Duodenal mucosa (tissue), 2 donors: ENCODE measurements around the gene TNFAIP1.

Source experiments
- H3K27ac ChIP-seq: one replicate; pipeline ENCODE4 v1.7.0; 2013; ENCODE audit warnings: low read depth, low read length
- H3K27me3 ChIP-seq, 2 donors: one replicate each; pipeline ENCODE4 v1.7.0; 2013; ENCODE audit warnings: low read length in 2 of 2, control low read depth in 1 of 2; ENCODE audit not compliant: insufficient read depth in 2 of 2, control insufficient read depth in 1 of 2
- H3K36me3 ChIP-seq, 2 donors: one replicate each; pipeline ENCODE4 v1.7.0; 2013; ENCODE audit warnings: low read length in 2 of 2, control low read depth in 1 of 2; ENCODE audit not compliant: insufficient read depth in 2 of 2, control insufficient read depth in 1 of 2
- H3K4me1 ChIP-seq, 2 donors: one replicate each; pipeline ENCODE4 v1.7.0; 2013; ENCODE audit warnings: low read length in 2 of 2, control low read depth in 1 of 2; ENCODE audit not compliant: insufficient read depth in 2 of 2, control insufficient read depth in 1 of 2
- H3K4me3 ChIP-seq, 2 donors: one replicate each; pipeline ENCODE4 v1.7.0; 2013; ENCODE audit warnings: low read length in 2 of 2, low read depth in 1 of 2
- H3K9ac ChIP-seq, 2 donors: one replicate each; pipeline ENCODE4 v1.7.0; 2013; ENCODE audit warnings: low read length in 2 of 2, low read depth in 1 of 2
- H3K9me3 ChIP-seq, 2 donors: one replicate each; pipeline ENCODE4 v1.7.0; 2013; ENCODE audit warnings: low read length in 2 of 2, control low read depth in 1 of 2; ENCODE audit not compliant: control insufficient read depth in 1 of 2

The TNFAIP1 gene

DNA sequence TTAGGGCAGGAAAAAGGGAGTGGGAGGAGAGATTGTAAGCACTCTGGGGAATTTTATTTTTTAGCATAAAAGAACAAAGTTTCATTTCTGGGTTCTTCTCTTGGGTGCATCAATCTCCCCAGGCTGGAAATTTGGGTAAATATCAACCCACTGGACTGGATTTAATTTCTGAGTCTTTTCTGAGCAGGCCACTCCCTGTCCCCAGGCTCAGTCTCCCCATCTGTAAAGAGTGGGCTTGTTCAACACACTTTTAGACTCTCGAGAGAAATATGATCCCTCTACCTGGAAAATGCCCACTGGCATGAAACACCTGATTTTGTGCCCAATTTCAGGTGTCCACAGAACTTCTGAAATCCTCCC is 35.2 kb downstream of the TNFAIP1 start:
- H3K4me3 ChIP-seq = peak overlapping the region in 1 of 2 donors; percentile 71
- H3K27me3 ChIP-seq = peaks cover 19 to 20% of the 10 kb centered on the region in 2 donors
- H3K9ac ChIP-seq = no peak overlapping the region
- no peak overlapping the region for H3K27ac ChIP-seq
- peaks cover 22 to 25% of the 10 kb centered on the region in 2 donors for H3K4me1 ChIP-seq
- H3K36me3 ChIP-seq = no peaks in the 10 kb centered on the region
- no peaks in the 10 kb centered on the region for H3K9me3 ChIP-seq

DNA sequence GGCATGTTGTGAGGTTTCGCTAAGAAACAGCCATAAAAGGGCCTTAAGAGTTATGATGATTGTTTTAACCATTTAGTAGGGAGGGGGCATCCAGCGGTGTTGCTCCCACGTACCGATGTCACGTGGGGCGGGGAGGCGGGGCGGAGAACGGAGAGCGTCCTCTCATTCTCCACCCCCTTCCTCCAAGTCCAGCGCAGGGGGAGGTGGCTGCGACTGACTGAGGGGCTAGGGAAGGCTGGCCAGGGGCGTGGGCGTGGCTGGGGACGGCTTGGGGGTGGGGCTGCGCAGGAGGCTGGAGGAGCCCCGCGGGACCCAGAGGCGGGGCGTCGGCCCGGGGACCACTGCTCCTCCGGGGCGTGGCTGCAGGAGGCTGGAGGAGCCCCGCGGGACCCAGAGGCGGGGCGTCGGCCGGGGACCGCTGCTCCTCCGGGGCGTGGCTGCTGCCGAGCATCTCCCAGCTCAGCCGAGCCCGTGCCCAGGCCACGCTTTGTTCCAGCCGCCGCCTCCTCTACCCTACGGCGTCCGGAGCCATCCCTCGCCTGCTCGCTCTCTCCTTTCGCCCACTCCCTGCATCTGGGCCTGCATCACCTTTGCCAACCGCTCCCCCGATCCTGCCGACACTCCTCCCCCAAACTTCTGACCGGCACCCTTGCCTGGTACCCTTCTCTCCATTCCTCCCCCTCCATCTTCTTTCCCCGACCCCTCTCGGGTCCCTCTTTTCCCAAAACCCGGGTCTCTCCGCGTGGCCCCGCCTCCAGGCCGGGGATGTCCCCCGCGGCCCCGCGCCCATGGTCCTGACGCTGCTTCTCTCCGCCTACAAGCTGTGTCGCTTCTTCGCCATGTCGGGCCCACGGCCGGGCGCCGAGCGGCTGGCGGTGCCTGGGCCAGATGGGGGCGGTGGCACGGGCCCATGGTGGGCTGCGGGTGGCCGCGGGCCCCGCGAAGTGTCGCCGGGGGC is 36.0 kb downstream of the TNFAIP1 start, which contains the start of gene SARM1:
SARM1 (plus strand) TSS at position 450 of the 958 bp plus-strand sequence; CDS start at position 789, 339 bp downstream.
- Histone ChIP-seq H3K4me1 (peaks cover 22 to 25% of the 10 kb centered on the region in 2 donors), H3K36me3 (no peaks in the 10 kb centered on the region), H3K4me3 (peak within 1 kb of the TSS; percentile 61 to 71), H3K27me3 (peaks cover 19 to 20% of the 10 kb centered on the region in 2 donors), H3K27ac (no peak within 1 kb of the TSS), H3K9me3 (no peaks in the 10 kb centered on the region), H3K9ac (peak within 1 kb of the TSS in 1 of 2 donors; percentile 38)

DNA sequence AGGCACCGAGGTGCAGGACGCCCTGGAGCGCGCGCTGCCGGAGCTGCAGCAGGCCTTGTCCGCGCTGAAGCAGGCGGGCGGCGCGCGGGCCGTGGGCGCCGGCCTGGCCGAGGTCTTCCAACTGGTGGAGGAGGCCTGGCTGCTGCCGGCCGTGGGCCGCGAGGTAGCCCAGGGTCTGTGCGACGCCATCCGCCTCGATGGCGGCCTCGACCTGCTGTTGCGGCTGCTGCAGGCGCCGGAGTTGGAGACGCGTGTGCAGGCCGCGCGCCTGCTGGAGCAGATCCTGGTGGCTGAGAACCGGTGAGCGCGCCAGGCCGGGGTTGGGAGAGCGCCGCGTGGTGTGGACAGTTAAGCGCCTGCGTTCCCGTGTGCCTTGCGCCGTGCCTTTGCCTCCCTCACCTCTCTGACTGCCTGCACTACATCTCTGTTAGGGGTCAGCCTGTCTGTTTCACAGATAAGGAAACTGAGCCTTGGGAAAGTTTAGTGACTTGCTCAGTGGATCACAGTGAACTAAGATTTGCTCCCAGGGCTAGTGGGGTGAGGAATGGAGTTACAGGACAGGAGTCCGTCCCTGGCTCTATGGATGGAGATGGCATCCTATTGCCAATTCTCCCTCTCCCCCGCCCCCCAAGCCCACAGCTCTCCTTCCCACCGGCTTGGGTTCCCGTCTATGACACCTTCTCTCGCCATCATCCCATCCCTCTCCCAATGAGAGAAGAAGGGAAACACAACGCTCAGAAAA is 36.8 kb downstream of the TNFAIP1 start:
- peaks cover 22 to 25% of the 10 kb centered on the region in 2 donors for H3K4me1 ChIP-seq
- H3K4me3 ChIP-seq = peak overlapping the region; percentile 61 to 71
- peaks cover 19 to 20% of the 10 kb centered on the region in 2 donors for H3K27me3 ChIP-seq
- no peaks in the 10 kb centered on the region for H3K9me3 ChIP-seq
- H3K9ac ChIP-seq = peak overlapping the region in 1 of 2 donors; percentile 25
- no peak overlapping the region for H3K27ac ChIP-seq
- no peaks in the 10 kb centered on the region for H3K36me3 ChIP-seq

DNA sequence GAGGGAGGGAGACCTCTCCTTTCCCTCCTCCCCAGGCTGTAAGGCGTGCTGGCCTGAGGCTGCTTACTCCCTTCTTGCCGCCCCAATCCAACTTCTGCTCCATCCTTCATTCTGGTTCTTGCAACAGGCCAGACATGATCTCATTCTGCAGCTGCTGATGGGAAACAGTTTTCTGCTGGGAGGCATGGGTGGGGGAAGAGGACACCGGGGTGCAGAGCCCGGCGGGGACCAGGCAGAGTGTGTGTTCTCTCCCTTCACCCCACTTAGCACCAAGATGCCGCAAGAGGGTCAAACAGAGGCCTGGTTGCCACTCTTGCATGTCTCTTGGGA is 37.3 kb downstream of the TNFAIP1 start:
- Histone ChIP-seq H3K27me3 (peaks cover 19 to 20% of the 10 kb centered on the region in 2 donors), H3K4me1 (peaks cover 22 to 25% of the 10 kb centered on the region in 2 donors), H3K9me3 (no peaks in the 10 kb centered on the region), H3K4me3 (peak overlapping the region in 1 of 2 donors; percentile 61), H3K36me3 (no peaks in the 10 kb centered on the region), H3K9ac (no peak overlapping the region), H3K27ac (no peak overlapping the region)

DNA sequence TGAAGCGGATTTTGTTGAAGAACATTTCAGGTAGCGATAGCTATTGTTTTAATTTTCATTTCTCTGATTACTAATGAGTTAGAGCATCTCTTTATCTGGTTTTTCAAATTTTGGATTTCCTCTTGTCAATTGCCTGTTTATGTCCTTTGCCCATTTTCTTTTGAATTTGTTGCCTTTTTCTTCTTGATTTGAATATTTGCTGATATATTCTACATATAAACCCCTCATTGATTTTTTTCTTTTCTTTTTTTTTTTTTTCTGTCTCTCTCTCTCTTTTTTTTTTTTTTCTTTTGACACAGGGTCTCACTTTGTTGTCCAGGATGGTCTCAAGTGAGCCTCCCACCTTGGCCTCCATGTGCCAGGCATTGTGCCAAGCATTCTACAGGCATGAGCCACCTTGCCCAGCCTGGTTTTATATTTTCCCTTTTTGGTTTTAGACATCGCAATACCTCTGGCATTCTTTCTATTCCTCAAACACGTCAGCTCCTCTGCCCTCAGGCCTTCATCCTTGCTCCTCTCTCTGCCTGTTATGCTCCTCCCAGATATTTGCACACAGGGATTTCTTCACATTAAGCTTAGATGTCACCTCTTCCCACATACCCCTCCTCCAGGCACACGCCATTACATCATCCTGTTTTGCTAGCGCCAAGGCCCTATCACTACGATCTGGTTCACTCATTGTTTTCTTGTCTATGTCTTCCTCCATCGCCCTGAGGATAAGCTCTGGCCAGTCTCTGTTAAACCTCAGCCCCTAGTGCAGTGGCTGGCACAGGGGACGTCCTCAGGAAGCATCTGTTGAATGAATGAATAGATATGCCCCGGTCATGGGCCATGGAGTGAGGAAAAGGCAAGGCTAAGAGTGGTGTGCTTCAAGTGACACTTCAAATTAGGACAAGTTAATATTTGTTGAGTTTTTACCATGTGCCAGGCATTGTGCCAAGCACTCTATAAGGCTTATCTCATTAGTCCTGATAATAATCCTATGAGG is 44.5 kb downstream of the TNFAIP1 start:
- Histone ChIP-seq H3K27ac (no peak overlapping the region), H3K9ac (no peak overlapping the region), H3K4me1 (peaks cover 24 to 25% of the 10 kb centered on the region in 2 donors), H3K36me3 (no peaks in the 10 kb centered on the region), H3K9me3 (no peaks in the 10 kb centered on the region), H3K4me3 (no peak overlapping the region), H3K27me3 (no peaks in the 10 kb centered on the region)

DNA sequence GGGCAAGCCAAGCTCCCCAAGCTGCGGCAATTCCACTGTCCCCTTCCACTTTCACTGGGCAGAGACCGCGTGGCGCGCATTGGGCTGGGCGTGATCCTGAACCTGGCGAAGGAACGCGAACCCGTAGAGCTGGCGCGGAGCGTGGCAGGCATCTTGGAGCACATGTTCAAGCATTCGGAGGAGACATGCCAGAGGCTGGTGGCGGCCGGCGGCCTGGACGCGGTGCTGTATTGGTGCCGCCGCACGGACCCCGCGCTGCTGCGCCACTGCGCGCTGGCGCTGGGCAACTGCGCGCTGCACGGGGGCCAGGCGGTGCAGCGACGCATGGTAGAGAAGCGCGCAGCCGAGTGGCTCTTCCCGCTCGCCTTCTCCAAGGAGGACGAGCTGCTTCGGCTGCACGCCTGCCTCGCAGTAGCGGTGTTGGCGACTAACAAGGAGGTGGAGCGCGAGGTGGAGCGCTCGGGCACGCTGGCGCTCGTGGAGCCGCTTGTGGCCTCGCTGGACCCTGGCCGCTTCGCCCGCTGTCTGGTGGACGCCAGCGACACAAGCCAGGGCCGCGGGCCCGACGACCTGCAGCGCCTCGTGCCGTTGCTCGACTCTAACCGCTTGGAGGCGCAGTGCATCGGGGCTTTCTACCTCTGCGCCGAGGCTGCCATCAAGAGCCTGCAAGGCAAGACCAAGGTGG is 45.7 kb downstream of the TNFAIP1 start:
- Histone ChIP-seq H3K36me3 (no peaks in the 10 kb centered on the region), H3K27ac (no peak overlapping the region), H3K27me3 (no peaks in the 10 kb centered on the region), H3K4me3 (peak overlapping the region; percentile 44 to 50), H3K4me1 (peaks cover 28 to 30% of the 10 kb centered on the region in 2 donors), H3K9ac (no peak overlapping the region), H3K9me3 (no peaks in the 10 kb centered on the region)

DNA sequence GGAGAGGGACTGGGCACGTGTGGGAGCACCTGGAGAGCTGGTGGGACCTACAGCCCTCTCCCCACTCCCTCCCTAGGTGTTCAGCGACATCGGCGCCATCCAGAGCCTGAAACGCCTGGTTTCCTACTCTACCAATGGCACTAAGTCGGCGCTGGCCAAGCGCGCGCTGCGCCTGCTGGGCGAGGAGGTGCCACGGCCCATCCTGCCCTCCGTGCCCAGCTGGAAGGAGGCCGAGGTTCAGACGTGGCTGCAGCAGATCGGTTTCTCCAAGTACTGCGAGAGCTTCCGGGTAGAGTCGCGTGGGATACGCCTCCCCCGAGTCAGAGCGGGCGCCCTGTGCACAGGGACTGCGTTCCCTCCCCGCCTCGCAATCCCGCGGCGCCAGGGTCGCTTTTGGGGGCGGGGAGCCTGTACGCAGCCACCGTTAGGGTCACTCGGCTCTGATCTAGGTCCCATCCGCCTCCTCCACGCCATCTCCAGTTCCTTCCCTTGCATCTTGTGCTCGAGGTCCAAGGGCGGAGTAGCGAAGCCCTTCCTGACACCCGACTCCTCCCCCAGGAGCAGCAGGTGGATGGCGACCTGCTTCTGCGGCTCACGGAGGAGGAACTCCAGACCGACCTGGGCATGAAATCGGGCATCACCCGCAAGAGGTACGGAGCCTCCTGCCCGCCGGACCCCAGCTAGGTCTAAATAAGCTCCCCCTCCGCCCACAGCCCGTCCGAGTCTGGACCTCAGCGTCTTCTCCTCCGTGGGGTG is 48.9 kb downstream of the TNFAIP1 start:
- H3K4me3 ChIP-seq = peak overlapping the region; percentile 80 to 83
- peaks cover 28 to 30% of the 10 kb centered on the region in 2 donors for H3K4me1 ChIP-seq
- H3K9ac ChIP-seq = peak overlapping the region; percentile 57 to 74
- no peaks in the 10 kb centered on the region for H3K27me3 ChIP-seq
- no peaks in the 10 kb centered on the region for H3K9me3 ChIP-seq
- H3K27ac ChIP-seq = peak overlapping the region; percentile 40
- peaks cover 0 to 13% of the 10 kb centered on the region in 2 donors for H3K36me3 ChIP-seq

DNA sequence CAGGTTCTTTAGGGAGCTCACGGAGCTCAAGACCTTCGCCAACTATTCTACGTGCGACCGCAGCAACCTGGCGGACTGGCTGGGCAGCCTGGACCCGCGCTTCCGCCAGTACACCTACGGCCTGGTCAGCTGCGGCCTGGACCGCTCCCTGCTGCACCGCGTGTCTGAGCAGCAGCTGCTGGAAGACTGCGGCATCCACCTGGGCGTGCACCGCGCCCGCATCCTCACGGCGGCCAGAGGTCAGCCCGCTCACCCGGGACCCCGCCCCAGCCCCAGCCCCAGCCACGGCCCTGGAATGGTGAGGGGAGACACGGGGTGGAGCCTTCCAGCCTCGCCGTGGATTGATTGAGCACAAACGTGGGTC is 49.5 kb downstream of the TNFAIP1 start:
- peak overlapping the region; percentile 40 for H3K27ac ChIP-seq
- peak overlapping the region; percentile 57 to 74 for H3K9ac ChIP-seq

More for the DNA sequence above, 49.5 kb downstream of the TNFAIP1 start:
- H3K4me3 ChIP-seq = peak overlapping the region; percentile 80 to 83
- no peaks in the 10 kb centered on the region for H3K9me3 ChIP-seq
- H3K27me3 ChIP-seq = no peaks in the 10 kb centered on the region
- H3K4me1 ChIP-seq = peaks cover 28 to 33% of the 10 kb centered on the region in 2 donors
- H3K36me3 ChIP-seq = peaks cover 0 to 18% of the 10 kb centered on the region in 2 donors
